WI38 (cell line): Measurements from ENCODE around the gene NTSR1.

Experiments
- H3K4me3 ChIP-seq: 2 replicates; pipeline ENCODE4 v1.5.1; 2011; ENCODE audit warnings: low read depth, mild to moderate bottlenecking, control low read depth, low read length
- CTCF ChIP-seq: IDR thresholded peaks from 2 replicates; pipeline ENCODE4 v1.5.1; 2012; ENCODE audit warnings: low read depth, mild to moderate bottlenecking, control low read depth, low read length

NTSR1 gene

GRCh38 chr20:62754991-62755356, 46.3 kb downstream of the NTSR1 start:
- no peak for TF ChIP-seq CTCF
- H3K4me3 ChIP-seq, result no peak overlapping the region

- no peak for TF ChIP-seq CTCF
- no peak overlapping the region for H3K4me3 ChIP-seq
Observed at GRCh38 chr20:62755817-62756724, 47.4 kb downstream of the NTSR1 start.

- no peak for TF ChIP-seq CTCF
- H3K4me3 ChIP-seq, result no peak overlapping the region
Observed at GRCh38 chr20:62758226-62758912, 49.7 kb downstream of the NTSR1 start.

GRCh38 chr20:62759981-62760431, 51.4 kb downstream of the NTSR1 start:
- no peak for TF ChIP-seq CTCF
- no peak overlapping the region for H3K4me3 ChIP-seq

- no peak overlapping the region for H3K4me3 ChIP-seq
- TF ChIP-seq CTCF, result no peak
Observed at GRCh38 chr20:62760471-62760855, 51.8 kb downstream of the NTSR1 start.

GRCh38 chr20:62760856-62761758, 52.5 kb downstream of the NTSR1 start:
- no peak for TF ChIP-seq CTCF
- H3K4me3 ChIP-seq, result no peak overlapping the region
